Activated CD4-positive, alpha-beta T cell treated with anti-CD3 and anti-CD28 coated beads for 4 hours (primary cell): ENCODE results near the gene NT5DC2.

Experiments used
- DNase-seq, 2 donors: peaks; one replicate each; pipeline ENCODE4 v3.0.0-alpha.2; 2020

Gene NT5DC2

DNA sequence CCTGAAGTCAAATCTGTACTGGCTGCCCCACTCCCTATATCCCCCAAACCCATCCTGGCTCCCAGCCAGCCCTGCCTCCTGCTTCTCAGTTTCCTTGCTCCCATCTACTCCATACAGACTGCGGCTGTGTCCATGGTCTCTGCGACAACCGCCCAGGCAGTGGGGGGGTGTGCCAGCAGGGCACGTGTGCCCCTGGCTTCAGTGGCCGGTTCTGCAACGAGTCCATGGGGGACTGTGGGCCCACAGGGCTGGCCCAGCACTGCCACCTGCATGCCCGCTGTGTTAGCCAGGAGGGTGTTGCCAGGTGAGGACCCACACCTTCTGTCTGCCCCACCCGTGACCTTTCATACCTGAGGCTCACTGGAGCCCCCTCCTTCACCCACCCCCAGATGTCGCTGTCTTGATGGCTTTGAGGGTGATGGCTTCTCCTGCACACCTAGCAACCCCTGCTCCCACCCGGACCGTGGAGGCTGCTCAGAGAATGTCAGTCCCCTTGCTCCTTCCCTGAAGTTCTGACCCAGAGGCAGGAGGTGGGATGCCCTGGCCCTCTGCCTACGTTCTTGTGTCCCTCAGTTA is 23.8 kb downstream of the NT5DC2 start:
- DNase-seq: no peak

DNA sequence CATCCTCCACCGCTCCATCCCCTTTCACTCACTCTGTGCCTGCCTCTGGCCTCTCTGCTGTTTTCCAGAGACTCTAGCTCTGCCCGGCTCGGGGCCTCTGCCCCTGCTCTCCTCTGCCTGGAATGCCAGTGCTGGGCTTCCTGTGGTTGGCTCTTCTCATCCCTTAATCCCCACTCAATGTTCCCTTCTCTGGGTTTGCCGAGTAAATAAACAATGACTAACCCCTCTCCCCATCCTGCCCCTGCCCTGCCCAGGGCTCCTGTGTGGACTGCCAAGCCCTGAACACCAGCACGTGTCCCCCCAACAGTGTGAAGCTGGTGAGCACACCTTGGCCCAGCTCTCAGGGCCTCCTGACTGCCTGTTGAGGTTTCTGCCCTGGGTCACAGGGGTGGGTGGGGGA is 26.3 kb downstream of the NT5DC2 start:
- DNase-seq: no peak

DNA sequence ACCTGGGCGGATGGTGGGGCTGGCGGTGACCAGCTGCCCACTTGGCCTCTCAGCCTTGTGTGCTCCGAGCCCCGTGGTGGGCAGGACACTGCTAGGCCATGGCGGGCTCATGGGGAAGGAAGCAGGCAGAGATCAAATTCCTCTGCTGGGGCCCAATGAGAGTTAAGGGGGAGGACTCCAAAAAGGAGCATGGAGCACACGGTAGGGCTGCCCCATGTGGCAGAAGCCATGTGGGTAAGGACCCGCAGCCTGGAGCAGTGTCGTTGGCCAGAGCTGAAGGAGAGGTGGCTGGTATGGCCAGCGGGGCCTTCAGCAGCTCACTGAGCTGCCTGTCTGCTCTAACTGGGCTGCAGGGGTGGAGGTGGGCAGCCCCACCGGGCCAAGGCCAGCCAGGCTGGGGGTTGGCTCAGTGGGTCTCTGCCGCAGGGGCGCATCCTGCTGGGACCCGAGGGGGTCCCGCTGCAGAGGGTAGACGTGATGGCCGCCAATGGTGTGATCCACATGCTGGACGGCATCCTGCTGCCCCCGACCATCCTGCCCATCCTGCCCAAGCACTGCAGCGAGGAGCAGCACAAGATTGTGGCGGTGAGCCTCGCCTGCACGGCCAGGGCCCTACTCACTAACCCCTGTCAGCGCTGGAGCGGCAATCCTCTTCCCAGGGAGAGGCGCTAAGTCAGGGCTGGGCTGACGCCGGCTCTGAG is 27.2 kb downstream of the NT5DC2 start:
- DNase-seq: no peak

DNA sequence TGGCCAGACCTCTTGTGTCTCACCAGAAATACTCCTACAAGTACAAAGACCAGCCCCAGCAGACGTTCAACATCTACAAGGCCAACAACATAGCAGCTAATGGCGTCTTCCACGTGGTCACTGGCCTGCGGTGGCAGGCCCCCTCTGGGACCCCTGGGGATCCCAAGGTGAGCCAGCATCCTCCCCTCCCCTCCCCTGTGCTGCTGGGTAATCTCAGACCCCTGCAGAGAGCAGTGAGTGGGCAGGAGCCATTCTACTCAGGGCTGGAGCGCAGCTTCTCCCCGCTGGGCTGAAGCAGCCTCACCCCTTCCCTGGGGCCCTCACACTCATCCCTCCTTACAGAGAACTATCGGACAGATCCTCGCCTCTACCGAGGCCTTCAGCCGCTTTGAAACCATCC is 28.7 kb downstream of the NT5DC2 start:
- DNase-seq: no peak

DNA sequence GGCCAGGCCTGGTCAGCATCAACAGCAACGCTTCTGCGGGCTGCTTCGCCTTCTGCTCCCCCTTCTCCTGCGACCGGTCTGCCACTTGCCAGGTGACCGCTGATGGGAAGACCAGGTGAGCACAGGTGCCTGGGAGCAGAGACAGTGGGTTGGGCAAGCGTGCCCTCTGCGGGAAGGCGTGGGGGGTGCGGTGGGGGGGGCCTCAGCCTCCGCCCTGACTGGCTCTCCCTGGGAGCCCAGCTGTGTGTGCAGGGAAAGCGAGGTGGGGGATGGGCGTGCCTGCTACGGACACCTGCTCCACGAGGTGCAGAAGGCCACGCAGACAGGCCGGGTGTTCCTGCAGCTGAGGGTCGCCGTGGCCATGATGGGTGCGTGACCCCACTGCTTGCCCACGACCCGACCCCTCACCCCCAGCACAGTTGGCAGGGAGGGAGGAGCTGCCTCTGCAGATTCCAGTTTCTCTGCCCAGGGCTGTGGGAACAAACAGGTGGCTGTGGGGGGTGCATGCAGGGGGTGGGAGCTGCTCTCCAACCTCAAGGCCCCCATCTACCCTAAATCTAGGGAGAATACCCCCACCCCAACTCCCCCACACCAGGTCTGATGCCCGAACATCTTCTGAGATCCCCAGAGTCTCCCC is 29.8 kb downstream of the NT5DC2 start:
- DNase-seq: no peak

DNA sequence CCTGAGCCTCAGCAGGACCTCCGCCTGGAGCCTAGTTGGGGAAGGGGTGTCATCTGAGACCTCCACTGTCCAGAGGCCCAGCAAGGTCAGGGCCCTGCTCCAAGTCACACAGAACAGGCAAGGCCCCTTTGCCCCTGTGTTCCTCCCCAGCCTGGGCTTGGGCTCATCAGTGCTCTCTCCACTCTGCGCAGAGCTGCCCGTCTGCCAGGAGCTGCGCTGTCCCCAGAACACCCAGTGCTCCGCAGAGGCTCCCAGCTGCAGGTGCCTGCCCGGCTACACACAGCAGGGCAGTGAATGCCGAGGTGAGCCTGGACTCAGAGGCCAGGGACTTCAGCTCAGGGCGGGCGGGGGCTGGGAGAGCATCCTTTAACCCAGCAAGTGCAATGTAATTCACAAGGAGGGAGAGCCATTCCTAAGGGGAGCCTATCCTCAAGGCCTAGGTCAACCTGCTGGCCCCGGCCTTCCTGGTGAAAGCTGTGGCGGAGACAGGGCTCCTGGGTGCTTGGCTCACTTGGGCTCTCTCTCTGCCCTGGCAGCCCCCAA is 30.8 kb downstream of the NT5DC2 start:
- no peak for DNase-seq

DNA sequence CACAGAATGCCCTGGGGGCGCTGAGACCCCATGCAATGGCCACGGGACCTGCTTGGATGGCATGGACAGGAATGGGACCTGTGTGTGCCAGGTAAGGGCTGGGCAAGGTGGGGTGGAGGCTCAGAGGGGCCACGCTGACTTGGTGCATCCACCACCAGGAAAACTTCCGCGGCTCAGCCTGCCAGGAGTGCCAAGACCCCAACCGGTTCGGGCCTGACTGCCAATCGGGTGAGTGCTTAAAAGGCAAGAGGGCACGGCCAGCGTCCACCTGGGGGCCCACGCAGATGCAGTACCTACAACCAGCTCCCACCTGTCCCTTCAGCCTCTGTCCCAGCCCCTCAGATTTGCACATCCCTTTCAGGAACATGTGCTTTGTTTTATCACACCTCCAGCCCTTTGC is 31.7 kb downstream of the NT5DC2 start:
- no peak for DNase-seq

DNA sequence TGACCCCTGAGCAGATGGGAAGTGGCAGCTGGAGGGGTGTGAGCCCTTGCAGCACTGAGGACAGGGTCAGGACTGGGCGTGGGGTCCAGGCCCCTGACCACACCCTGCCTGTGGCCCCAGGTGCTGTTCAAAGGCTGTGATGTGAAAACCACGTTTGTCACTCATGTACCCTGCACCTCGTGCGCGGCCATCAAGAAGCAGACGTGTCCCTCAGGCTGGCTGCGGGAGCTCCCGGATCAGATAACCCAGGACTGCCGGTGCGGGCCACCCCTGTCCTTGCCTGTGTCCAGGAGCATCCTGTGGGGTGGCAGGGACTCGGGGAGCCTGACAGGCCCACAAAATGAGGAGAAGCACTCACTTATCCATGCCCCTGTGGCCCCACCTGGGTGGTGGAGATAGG is 32.6 kb downstream of the NT5DC2 start:
- no peak for DNase-seq

DNA sequence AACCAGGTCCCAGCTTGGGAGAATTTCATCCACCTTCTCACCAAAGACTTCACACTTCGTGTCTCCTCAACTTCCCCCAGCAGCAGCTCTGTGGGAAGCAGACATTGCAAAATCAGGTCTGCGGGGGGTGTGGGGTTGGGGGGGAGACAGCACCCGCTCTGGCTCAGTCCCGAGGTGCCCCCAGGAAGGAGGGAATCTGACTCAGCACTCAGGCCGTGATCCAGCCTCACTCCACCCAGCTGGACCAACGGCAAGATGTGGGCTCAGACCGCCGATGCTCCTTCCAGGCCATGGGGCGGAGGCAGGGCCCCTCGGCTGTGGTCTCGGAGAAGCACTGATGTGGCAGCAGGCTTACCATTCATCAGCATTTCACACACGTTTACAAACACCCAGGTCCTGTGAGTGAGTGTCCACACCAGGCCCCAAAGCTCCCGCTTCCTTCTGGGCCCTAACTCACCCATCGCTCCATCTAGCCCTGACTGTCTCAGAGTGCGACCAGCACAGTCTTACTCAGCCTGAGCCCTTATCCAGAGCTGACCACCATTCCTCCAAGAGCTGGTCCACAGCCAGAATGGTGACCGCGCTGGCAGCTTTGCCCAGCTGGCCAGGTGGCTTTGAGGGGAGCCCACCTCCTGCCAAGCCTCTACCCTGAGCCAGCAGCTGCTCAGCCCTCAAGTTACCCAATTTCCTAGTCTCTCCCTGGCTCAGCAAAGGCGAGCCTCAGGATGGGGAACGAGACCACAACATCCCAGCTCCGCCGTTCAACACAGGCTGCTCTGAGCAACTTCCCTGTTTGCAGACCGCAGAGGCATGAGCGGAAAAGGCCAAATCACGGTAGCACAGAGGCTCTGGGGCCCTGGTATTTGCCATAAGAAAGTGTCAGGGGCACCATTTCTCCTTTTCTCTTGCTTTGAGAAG is 35.3 kb downstream of the NT5DC2 start:
- DNase-seq: no peak

DNA sequence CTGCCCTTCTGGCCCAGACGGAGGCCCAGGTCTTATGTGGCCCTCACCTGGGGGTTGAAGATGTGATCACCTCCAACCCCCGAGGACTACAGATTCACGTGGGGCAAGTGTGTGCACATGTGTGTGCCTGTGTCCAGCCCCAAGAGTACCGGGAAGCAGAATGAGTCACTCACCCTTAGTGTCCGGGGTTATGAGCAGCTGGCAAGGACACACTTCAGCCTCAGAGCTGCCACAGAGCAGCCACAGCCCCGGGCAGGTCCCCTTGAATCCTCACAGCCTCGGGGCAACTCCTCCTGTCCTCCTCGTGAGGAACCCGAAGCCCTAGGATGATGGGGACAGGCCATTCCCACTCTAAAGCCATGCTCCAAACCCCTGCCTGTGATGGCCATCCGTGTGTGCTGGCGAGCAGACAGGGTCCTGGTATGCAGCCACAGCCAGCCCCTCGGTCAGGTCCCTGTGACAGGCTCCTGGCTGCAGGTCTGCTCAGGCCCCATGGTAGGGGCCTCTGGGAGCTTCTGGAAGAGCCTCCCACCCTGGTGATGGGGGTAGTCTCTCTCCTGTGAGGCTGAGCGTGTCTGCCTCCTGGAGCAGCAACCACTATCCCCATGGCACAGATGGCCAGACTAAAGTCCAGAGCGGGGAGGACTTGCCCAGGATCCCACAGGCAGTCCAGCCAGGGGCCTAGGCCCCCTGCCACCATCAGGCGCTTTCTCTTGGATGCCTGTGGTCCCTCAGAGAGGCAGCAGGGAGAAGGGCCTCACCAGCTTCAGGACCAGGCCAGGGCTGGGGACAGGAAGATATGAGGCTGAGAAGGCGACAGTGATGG is 37.7 kb downstream of the NT5DC2 start:
- DNase-seq: no peak

DNA sequence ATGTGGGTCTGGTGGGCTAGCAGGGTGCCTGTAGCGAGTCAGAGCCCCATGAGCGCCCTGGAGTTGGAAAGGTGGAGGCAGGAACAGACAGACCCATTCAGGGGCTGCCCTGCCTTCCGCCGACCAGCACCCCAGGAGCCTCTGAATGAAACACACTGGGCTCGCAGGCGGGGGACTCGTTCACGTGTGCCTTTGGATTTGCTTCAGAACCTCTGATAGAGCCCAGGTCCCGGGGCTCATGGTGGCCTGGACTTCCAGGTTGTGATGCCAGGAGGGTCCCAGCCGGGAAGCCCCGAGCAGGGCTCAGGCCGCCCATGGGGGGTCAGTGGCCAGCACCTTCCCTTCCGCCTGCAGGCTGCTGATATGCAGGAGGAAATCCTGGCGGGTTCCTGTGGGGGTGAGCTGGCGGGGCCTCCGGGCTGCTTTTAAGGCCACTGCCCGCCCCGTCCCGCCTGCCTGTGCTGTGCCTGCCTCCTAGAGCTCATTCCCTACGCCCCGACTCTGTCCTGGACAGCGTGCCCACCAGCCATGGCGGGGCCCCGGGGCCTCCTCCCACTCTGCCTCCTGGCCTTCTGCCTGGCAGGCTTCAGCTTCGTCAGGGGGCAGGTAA is 38.7 kb downstream of the NT5DC2 start, which contains the start of gene STAB1:
TSS of gene STAB1 (plus strand) at position 453 of the 610 bp plus-strand sequence. CDS start at position 529, 76 bp downstream.
- DNase-seq: no peak

DNA sequence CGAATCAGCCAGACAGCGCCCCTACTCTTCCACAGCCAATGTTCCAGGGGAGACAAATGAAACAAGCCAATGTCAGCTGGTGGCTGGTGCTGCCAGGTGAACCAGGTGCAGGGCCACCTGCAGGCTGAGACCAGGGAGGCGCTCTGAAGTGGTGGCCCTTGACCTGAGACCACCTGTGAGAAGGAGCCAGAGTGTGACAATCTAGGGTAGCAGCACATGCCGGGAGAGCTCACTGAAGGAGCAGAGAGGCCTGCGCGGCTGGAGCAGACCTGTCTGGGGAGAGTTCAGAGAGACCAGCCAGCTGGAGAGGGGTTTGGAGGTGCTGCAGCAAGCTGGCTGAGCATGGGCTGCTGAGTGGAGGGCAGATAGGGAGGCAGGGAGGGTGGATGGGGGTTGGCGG is 39.2 kb downstream of the NT5DC2 start:
- no peak for DNase-seq

DNA sequence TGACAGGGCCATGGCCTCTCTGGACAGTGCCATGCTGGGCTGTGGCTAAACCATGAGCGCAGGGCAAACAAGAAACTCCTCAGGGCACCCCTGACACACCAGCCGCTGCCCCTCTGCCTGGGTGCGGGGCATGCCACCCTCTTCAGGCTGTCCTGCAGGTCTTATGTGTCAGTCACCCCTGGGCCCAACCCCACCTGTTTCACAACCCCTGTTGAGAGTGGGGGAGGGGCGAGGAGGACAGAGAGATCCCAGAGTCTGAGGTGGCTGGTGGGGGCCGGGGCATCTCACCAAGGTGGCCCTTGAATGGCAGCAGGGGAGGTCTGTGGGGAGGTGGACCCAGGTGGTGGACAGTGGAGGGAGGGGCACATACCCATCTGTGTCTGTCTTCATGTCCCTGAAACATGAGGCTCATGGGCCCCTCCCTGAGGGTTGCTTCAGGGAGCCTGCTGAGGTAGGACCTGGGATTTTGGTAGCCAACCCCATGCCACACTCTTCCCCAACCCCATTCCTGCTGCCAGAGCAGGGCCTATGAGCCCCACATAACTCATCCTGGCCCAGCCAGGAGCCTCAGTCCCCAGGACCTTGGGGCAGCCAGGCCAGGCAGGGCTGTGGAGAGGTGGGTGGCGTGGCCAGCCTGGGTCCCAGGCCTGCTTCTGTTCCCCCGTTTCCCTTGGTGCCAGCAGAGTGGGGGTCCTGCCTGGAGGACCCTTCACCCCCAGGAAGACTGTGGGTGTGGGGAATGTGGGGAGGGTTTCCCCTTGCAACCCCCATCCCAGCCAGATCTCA is 40.2 kb downstream of the NT5DC2 start:
- DNase-seq: no peak

DNA sequence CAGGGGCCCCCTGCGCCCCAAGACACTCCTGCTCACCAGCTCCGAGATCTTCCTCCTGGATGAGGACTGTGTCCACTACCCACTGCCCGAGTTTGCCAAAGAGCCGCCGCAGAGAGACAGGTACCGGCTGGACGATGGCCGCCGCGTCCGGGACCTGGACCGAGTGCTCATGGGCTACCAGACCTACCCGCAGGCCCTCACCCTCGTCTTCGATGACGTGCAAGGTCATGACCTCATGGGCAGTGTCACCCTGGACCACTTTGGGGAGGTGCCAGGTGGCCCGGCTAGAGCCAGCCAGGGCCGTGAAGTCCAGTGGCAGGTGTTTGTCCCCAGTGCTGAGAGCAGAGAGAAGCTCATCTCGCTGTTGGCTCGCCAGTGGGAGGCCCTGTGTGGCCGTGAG is 41.6 kb downstream of the NT5DC2 start:
- no peak for DNase-seq

DNA sequence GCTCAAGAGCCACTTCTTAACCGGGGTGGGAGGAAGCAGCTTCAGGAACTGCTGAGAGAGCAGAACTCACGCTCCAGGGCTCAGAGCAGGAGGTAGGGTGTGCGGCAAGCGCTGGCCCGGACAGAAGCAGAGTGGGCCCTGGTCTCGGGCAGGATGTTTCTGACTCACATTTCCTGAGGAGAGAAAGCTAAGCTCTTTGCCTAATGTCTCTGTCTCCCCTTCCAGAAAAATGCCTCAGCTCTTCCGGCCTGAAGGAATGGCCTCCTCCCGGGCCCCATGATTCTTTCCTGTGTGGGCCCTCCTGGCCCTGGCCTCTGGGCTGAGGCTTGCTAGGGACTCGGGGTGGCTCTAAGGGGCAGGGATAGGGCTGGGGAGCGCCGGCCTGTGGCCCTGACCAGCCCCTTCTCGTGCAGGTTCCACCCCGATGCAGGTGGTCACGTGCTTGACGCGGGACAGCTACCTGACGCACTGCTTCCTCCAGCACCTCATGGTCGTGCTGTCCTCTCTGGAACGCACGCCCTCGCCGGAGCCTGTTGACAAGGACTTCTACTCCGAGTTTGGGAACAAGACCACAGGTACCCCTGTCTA is 42.6 kb downstream of the NT5DC2 start:
- DNase-seq: no peak

DNA sequence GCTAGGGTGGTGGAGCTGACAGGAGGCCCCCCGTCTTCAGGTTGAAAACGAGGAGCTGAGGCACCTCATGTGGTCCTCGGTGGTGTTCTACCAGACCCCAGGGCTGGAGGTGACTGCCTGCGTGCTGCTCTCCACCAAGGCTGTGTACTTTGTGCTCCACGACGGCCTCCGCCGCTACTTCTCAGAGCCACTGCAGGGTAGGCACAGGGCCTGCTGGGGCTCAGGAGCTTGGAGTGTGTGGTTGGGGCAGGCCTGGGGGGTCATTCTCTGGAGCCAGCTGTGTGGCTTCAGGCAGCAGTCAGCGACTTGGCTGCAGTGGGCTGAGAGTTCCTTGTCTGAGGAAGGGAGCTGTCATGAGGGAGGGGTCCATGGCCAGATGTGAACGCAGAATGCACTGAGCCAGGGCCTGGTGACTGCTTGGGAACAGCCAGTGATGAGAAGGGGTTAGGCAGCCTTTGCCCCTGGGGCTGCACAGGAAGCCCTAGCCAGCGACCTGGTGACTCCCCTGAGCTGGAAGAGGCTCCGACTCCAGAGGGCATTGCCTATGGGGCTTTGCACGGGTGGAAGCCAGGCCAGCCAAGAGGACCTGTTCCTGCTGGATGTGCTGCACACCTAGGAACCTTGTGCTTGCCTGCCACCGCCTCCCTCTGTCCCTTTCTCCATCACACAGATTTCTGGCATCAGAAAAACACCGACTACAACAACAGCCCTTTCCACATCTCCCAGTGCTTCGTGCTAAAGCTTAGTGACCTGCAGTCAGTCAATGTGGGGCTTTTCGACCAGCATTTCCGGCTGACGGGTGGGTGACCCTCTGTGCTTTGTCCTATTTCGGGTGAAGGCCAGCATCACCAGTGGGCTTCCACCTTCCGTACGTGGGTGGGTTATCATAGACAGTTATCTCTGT is 43.4 kb downstream of the NT5DC2 start:
- no peak for DNase-seq

DNA sequence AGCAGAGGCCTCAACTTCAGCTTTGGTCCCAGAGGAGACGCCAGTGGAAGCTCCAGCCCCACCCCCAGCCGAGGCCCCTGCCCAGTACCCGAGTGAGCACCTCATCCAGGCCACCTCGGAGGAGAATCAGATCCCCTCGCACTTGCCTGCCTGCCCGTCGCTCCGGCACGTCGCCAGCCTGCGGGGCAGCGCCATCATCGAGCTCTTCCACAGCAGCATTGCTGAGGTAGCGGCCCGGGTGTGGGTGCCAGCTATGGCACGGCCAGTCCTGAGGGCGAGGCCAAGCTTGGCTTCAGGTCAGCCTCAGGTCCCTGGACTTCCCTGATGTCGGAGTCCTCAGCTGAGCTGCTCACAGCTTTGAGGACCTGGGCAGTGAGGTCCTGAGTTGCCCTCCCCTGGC is 44.2 kb downstream of the NT5DC2 start:
- no peak for DNase-seq

DNA sequence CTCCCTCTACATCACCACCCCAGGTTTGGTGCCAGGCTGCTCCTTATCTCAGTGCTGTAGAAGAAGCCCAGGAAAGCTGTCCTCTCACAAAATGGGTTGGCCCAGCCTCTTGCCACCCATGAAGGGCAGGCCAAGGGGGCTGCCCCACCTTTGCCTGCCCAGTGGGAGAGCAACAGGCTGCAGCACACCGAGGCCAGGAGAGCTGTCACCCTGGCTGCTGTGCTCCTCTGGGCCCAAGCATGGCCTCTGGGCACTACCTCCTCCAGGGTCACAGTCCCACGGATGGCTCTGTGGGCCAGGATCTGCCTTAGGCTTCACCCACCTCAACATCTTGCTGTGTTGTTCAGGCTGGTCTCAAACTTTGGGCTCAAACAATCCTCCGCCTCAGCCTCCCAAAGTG is 44.9 kb downstream of the NT5DC2 start:
- no peak for DNase-seq
